HuH-7 (cell line): ENCODE data around the gene LRRC41.
"Not testable (repeated sequence)": the region's sequence is repeated elsewhere in the genome, so short reads cannot be mapped to it uniquely, and the experiment has no call there.

Experiments
- DNase-seq: peaks from one replicate; pipeline ENCODE4 v3.0.0; 2011; ENCODE audit warnings: low spot score

The LRRC41 gene, protein sequence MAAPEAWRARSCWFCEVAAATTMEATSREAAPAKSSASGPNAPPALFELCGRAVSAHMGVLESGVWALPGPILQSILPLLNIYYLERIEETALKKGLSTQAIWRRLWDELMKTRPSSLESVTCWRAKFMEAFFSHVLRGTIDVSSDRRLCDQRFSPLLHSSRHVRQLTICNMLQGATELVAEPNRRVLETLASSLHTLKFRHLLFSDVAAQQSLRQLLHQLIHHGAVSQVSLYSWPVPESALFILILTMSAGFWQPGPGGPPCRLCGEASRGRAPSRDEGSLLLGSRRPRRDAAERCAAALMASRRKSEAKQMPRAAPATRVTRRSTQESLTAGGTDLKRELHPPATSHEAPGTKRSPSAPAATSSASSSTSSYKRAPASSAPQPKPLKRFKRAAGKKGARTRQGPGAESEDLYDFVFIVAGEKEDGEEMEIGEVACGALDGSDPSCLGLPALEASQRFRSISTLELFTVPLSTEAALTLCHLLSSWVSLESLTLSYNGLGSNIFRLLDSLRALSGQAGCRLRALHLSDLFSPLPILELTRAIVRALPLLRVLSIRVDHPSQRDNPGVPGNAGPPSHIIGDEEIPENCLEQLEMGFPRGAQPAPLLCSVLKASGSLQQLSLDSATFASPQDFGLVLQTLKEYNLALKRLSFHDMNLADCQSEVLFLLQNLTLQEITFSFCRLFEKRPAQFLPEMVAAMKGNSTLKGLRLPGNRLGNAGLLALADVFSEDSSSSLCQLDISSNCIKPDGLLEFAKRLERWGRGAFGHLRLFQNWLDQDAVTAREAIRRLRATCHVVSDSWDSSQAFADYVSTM

GRCh38 chr1:46303038-46303871 lies at the start of gene LRRC41, which contains the start of gene UQCRH:
TSS of gene LRRC41 (minus strand) at chr1:46303616. CDS start at chr1:46303322, 294 bp downstream.
TSS of gene UQCRH (plus strand) at chr1:46303698. CDS start at chr1:46303767, 69 bp downstream.
- DNase-seq = peak; percentile 96

DNA sequence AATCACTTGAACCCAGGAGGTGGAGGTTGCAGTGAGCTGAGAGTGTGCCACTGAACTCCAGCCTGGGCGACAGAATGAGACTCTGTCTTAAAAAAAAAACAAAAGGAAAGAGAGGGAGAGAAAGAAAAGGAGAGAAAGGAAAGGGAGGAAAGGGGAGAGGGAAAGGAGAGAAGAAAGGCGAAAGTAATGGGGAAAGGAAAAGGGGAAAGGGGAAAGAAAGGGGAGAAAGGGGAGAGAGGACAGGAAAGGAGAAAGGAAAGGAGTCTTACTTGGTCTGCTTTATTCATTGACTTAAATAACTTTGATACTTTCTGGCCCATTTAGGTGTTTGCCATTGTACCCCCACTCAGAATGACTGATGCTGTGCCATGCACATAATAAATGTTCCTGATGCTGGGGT lies 48.9 kb upstream of the LRRC41 start:
- DNase-seq = no peak

GRCh38 chr1:46345281-46345680 lies 41.9 kb upstream of the LRRC41 start:
- DNase-seq = no peak

DNA sequence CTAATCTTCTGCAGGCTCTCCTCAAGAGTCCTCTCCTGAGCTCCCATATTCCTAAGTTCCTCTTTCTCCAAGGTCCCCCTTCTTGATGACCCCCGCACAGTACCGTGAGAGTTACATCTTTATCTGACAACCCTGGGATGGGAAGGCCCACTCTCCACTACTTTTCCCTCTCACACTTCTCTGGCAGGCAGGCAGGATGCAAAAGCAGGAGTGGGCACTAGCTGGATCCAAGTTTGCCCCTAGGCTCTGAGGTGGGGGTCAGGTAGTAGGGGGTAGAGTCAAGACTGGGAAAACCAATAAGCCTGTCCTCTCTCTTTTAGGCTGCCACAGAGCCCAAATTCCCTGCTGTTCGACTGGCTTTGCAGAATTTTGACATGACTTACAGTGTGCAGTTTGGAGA lies 41.1 kb upstream of the LRRC41 start:
- no peak for DNase-seq

GRCh38 chr1:46343705-46344104 lies 40.3 kb upstream of the LRRC41 start:
- DNase-seq = no peak

DNA sequence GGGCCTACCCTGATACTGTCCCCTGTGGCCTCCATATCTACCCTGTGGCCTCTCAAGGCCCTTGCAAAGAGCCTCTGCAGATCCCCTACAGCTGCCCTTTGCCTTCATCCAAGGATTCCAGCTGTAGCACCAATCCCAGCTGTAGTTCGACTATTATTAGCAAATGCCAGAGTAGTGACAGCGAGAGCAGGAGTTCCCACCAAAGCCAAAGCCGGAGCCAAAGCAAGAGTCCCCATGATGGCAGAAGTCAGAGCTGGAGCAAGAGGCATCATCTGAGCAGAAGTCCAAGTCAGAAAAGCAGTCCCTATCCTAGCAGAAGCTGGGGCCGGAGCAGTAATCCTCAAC lies 39.9 kb upstream of the LRRC41 start:
- DNase-seq = no peak

GRCh38 chr1:46342677-46343350 lies 39.4 kb upstream of the LRRC41 start:
- DNase-seq = no peak

GRCh38 chr1:46342084-46342656 lies 38.8 kb upstream of the LRRC41 start:
- peak; percentile 20 for DNase-seq

- DNase-seq = no peak
Measured at GRCh38 chr1:46341222-46342083, 38.0 kb upstream of the LRRC41 start.

DNA sequence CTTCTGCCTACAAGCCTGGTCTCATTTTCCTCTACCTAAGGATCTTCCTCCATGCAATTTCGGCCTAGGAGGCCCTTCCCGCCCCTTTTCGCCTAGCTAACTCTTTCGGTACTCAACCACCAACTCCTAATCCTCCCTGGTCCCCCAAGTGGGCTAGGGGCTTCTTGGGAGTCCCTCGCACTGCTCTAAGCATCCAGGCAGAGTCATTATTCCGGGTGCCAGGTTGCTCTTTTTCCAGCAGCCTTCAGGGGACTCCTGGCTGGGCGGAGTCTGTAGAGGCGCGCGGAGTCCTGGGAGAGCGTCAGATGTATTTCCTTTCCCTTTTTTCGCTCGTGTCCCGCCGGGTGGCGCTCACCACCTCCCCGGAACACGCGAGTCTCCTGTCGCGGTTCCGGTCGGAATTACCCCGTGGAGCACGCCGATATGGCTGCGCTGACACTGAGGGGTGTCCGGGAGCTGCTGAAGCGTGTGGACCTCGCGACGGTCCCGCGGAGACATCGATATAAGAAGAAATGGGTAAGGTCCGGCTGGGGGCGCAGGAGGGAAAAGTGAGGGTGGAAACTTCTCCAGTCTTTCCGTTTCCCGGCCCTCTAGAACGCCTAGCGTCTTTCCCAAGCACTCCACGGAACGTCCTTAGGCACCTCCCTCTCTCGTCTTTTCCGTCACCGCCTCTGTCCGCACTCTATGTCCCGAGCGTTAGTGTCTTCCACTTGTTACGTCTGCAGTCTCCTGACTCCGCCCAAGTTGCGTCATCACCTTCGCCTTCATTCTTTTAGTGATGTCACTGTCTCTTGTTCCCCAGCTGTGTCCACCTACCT lies 37.2 kb upstream of the LRRC41 start, which contains the start of gene NSUN4:
TSS of gene NSUN4 (plus strand) at position 404 of the 818 bp plus-strand sequence. CDS start at position 424, 20 bp downstream.
- DNase-seq = peak; percentile 79

DNA sequence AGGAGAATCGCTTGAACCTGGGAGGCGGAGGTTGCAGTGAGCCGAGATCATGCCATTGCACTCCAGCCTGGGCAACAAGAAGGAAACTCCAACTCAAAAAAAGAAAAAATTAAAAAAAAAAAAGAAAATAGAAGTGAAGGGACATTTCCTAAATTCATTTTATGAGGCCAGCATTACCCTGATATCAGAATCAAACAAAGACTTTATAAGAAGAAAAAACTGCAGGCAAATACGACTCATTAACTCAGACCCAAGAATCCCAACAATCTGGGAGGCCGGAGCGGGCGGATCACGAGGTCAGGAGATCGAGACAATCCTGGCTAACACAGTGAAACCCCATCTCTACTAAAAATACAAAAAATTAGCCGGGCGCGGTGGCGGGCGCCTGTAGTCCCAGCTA lies 34.0 kb upstream of the LRRC41 start:
- not testable (repeated sequence) for DNase-seq

DNA sequence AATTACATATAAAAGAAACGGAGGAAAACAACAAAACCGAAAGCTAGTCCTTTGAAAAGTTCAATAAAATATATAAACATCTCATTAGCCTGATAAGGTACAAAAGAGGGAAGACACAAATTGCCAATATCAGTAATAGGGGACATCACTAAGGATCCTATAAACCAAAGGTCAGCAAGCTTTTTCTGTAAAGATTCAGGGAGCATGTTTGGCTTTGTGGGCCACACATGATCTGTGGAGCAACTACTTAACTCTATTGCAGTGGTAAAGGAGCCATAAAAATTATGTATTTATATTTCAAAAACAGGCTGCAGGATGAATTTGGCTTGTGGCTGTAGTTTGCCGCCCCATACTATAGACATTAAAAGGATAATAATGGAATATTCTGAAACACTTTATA lies 31.7 kb upstream of the LRRC41 start:
- DNase-seq = no peak

DNA sequence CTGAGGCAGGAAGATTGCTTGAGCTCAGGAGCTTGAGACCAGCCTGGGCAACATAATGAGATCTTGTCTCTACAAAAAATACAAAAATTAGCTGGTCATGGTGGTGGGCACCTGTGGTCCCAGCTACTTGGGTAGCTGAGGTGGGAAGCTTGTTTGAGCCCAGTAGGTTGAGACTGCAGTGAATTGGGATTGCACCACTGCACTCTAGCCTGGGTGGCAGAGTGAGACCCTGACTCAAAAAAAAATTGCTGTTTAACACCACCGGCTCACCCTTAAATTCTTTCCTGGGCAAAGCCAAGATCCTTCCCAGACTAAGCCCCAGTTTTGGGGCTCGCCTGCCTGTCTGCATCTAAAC lies 30.6 kb upstream of the LRRC41 start:
- DNase-seq = no peak

DNA sequence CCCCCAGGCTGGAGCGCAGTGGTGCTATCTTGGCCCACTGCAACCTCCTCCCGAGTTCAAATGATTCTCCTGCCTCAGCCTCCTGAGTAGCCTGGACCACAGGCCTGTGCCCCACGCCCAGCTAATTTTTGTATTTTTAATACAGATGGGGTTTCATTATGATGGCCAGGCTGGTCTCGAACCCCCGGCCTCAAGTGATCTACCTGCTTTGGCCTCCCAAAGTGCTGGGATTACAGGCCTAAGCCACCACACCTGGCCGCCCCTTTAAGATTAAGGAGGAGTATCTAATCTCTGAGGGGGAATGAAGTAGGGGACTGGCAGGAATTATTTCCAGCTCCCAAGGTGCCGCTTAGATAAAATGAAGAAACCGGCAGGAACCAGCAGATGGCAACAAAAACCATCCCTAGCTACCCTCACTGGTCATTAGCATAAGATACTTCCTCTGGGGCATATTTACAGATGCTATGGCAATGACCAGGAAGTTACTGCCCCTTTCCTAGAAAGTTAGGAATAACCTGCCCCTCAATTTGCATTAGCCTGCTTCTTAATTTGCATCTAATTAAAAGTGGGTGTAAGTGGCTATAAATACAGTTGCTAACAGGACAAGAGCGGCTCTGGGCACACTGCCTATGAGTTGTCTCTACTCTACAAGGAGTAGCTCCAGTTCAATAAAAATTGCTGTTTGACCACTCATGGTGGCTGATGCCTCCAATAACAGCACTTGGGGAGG lies 30.0 kb upstream of the LRRC41 start:
- peak; percentile 80 for DNase-seq

DNA sequence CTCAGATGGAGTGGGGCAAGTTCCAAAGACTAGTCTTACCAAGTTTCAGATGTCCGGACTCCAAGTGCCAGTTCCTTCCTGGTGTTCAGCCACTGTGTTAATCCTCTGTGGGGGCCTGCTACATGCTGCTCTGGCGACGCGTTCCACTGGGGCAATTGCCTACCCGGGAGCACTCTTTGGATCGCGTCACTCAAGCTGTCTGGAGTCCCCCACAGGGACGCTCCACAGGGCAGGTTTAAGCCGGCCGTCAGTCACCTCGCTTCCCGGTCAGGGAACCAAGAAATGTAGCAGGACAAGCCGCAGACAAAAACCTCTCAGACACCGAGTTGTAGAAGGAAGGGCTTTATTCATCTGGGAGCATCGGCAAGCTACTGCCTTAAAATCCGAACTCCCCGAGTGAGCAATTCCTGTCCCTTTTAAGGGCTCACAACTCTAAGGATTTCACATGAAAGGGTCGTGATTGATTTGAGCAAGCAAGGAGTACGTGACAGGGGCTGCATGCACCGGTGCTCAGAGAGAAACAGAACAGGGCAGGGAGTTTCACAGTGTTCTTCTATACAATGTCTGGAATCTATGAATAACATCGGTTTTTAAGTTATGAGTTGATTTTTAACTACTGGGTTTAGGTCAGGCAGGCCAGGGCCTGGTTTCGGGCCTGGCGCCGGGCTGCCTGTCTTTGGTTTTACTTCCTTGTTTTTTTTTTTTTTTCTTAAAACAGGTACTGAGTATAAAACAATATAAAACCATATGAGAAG lies 28.5 kb upstream of the LRRC41 start:
- DNase-seq = not testable (repeated sequence)

DNA sequence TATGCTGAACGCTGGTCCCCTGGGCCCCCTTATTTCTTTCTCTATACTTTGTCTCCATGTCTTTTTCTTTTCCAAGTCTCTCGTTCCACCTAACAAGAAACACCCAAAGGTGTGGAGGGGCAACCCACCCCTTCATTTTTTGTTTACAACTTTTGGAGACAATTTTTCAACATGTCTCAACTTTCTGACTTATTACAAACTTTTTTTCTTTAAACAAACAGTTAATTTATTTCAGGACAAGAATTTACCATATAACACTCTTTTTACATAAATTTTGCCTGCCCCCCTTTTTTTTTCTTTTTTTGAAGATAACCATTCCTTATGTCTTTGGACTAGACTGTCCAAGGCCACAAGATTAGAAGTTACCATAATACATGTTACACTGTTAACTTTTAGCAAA lies 27.0 kb upstream of the LRRC41 start:
- not testable (repeated sequence) for DNase-seq

GRCh38 chr1:46329807-46330206 lies 26.4 kb upstream of the LRRC41 start:
- not testable (repeated sequence) for DNase-seq

- not testable (repeated sequence) for DNase-seq
Measured at GRCh38 chr1:46328182-46328581, 24.8 kb upstream of the LRRC41 start.
